H7 (cell line): Measurements from ENCODE around the gene FCGR2B. TPM values are rescaled to one million over a fixed set of nuclear protein-coding genes. Genes with fewer than 3 reads are reported as not detected.
"Not testable (repeated sequence)": the region's sequence is repeated elsewhere in the genome, so short reads cannot be mapped to it uniquely, and the experiment has no call there.

Experiments used
- DNase-seq: peaks from one replicate; pipeline ENCODE4 v3.0.0; 2012
- H3K27me3 ChIP-seq: 2 replicates; pipeline ENCODE4 v1.6.0; 2011; ENCODE audit warnings: mild to moderate bottlenecking, low read length; ENCODE audit not compliant: control insufficient read depth, insufficient read depth
- H3K36me3 ChIP-seq: replicated peaks from 2 replicates; pipeline ENCODE4 v1.5.1; 2011; ENCODE audit warnings: low read length; ENCODE audit not compliant: control insufficient read depth, insufficient read depth
- H3K4me3 ChIP-seq: 2 replicates; pipeline ENCODE4 v1.5.1; 2011; ENCODE audit warnings: low read depth, mild to moderate bottlenecking, control low read depth, low read length, moderate library complexity; ENCODE audit not compliant: insufficient read depth
- total RNA-seq: library from RNA; depleted of rRNA; stranded (reverse); fragments of >200 nt; shearing (Covaris generic); gene quantifications from 2 replicates; pipeline ENCODE4 v1.2.3, GENCODE V29; 2014

FCGR2B gene
- total RNA-seq, 1 experiment from 2014 or later, result not detected

DNA sequence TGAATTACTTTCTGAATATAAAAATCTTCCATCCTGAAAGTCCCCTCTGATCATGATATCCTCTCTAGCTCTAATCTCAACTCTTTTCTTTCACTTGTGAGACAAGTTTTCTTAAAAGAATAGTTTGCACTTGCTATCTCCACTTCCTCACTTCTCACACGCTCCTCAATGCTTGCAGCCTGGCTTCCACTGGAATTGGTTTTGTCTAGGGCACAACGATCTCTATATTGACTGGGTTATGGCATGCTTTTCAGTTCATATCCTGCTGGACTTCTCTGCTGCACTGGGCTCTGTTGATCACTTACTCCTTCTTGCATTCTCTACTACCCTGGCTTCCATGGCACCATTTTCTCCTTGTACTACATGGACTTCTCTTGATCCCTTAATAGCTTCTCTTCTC is 44.6 kb downstream of the FCGR2B start:
- Histone ChIP-seq H3K27me3 (no peaks in the 10 kb centered on the region; the same call in 1 of the 2 replicates), H3K4me3 (no peak overlapping the region), H3K36me3 (no peaks in the 10 kb centered on the region)
- no peak for DNase-seq

- Histone ChIP-seq H3K4me3 (no peak overlapping the region), H3K27me3 (no peaks in the 10 kb centered on the region; the same call in 1 of the 2 replicates), H3K36me3 (no peaks in the 10 kb centered on the region)
- DNase-seq, result no peak
Measured at GRCh38 chr1:161709373-161709772, 46.4 kb downstream of the FCGR2B start.

DNA sequence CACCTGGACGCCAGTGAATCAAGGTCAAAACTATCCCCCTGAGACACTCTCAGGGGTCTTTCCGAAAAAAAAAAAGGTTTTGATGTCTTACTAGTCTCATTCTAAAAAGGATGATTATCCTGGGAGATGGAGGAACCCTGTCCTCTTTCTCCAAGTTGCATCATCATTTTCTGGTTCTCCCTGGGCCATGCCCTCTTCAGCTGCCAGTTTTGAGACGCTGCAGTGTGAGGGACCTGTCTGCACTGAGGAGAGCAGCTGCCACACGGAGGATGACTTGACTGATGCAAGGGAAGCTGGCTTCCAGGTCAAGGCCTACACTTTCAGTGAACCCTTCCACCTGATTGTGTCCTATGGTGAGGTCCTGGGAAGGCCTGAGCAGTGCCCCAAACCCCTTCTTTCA is 47.6 kb downstream of the FCGR2B start:
- H3K4me3 ChIP-seq, result no peak overlapping the region
- no peak for DNase-seq
- no peaks in the 10 kb centered on the region; the same call in 1 of the 2 replicates for H3K27me3 ChIP-seq
- no peaks in the 10 kb centered on the region for H3K36me3 ChIP-seq

DNA sequence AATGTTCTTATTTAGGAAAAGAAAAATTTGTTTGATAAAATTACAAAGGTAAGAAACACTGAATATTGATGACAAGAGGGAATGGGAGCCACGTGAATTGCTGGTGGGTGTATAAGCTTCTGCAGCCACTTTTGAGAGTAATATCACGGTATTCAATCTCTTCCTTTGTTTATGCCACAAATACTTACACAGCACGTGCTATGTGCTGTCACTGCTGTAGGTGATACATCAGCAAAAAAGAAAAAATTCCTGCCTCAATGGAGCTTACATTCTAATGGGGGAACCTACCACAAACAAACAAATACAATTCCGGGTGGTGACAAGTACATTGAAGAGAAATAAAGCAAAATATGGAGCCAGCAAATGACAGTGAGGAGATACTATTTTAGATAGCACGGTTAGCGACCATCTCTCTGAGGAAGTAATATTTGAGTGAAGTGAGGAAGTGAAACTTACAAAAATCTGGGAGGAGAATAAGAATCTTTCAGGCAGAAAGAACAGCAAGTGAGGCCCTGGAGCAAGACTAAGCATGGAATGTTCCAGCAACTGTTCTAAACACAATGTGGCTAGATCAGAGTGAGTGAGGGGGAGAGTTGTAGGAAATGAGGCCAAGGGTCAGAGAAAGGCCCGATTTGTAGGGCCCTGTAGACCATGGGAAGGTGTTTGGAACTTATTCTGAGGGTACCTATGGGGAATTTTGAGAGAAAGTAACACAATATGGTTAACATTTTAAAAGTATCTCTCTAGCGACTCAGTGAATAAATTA is 55.8 kb downstream of the FCGR2B start:
- Histone ChIP-seq H3K36me3 (no peaks in the 10 kb centered on the region), H3K4me3 (no peak overlapping the region), H3K27me3 (peaks cover 13% of the 10 kb centered on the region; the same call in 1 of the 2 replicates)
- no peak for DNase-seq

DNA sequence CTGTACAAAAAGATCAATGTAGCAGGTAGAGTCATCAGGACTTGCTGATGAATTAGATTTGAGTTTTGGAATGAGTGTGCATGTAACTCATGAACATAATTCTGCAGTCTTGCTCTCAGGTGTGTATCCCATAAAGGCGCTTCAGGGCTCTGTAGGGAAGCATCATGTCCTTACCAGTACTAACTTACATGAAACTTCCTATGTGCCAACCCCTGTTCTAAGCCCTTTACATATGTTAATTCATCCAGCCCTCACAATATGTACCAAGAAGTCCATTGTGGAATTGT is 56.3 kb downstream of the FCGR2B start:
- H3K27me3 ChIP-seq, result peaks cover 13% of the 10 kb centered on the region; the same call in 1 of the 2 replicates

DNA sequence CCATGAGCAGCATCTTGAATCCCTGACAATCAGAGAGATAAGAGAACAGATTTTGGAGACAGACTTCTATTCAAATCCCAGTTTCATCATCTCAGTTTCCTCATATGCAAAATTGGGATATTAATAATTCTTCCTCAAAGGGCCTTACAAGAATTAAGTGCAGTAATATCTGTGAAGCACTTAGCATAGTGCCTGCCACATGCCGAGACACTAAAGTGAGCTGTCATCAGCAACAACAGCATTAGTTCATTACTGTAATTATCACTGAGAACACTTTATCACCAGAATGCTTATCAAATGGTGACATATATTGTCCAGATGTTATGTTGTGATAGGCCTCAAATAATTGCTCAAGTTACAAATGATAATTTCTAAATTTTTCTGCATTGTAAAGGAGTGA is 57.5 kb downstream of the FCGR2B start:
- Histone ChIP-seq H3K36me3 (no peaks in the 10 kb centered on the region), H3K4me3 (no peak overlapping the region), H3K27me3 (peaks cover 25% of the 10 kb centered on the region)
- DNase-seq, result no peak

More for the DNA sequence above, 56.3 kb downstream of the FCGR2B start:
- no peaks in the 10 kb centered on the region for H3K36me3 ChIP-seq
- DNase-seq, result no peak
- H3K4me3 ChIP-seq, result no peak overlapping the region

DNA sequence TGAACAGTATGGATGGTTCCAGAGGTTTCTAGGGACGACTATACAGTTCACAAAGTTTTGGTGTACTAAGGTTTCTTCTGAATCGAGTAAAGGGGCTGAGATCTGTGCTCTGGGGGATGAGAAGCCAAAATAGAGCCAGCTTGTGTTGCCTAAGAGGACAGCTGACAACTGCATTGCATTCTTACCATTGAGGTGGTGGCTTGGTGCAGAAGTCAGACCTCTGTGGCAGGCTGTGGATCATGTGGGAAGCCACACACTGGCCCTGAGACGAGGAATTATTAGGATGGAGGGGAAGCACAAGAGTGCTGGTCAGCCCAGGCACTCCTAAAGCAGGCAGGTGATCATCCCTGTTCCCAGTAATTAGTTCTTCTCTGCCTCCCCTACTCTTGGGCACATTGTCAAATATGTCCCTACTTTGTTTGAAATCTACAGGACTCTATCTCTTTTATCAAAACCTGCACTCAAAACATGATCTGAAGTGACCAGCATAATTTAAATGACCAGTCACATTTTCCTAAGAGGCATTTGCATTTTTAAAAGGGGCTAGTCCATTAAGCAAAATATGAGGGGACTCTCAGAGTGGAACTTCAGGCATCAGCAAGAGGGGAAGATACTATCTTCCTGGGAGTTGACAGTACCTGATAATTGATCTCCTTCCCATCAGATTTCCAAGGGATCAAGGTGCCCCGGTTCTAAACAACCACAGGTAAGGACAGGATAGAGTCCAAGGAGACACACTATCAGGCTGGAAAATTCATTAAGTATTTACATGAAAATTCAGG is 58.2 kb downstream of the FCGR2B start, which contains the start of gene FCRLB:
TSS of gene FCRLB (plus strand) at position 589 of the 782 bp plus-strand sequence. CDS start 1,129 bp downstream, outside the sequence.
- Histone ChIP-seq H3K27me3 (peaks cover 29% of the 10 kb centered on the region), H3K4me3 (no peak within 1 kb of the TSS), H3K36me3 (no peaks in the 10 kb centered on the region)
- DNase-seq, result no peak

DNA sequence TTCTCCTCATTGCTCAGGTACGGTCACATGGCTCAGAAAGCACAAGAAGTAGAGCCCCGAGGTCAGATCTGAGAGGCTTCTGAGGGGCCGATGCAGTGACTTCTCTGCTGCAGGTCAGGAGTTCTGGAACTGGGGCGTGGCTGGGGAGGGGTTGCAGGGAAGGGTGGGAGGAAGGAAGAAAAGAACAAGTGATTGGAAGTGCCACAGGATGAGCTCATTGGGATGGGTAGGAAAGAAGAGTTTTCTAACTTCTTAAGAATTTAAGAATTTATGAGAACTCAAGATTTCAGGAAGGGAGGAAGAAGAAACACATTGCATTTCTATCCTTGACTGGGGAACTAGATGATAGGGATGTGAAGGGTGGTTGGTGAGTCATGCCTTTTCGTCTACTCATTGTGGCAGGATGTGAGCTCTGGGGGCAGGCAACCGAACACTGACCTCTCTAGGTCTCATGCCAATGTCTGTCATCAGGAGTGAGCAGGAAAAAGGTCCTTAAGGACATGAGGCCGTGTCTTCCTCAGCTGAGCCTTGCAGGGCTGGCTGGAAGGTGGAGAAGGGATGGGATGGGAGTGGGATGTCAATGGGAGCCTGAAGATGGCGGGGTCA is 58.9 kb downstream of the FCGR2B start:
- Histone ChIP-seq H3K4me3 (no peak overlapping the region), H3K36me3 (no peaks in the 10 kb centered on the region), H3K27me3 (peaks cover 36% of the 10 kb centered on the region)
- DNase-seq, result no peak

DNA sequence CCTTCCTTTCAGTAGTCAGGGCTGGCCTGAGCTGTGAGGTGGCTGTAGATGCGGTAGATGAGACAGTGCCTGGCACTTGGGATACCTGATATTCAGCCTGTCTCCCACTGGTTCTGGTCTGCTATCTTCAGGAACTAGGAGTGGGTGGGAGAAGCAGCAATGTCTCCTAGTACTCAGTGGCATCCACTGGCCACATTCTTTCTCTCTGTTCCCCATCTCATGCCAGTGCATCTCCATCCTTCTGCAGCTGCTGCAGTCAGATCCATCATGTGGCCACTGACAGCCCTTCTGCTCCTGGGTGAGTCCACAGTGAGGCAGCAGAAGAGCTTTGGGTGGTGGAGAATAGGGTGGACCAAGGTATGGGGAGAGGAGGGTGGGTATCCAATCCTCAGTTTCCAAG is 59.5 kb downstream of the FCGR2B start:
- Histone ChIP-seq H3K27me3 (peaks cover 40% of the 10 kb centered on the region), H3K4me3 (no peak overlapping the region), H3K36me3 (no peaks in the 10 kb centered on the region)
- no peak for DNase-seq

- DNase-seq, result no peak
- peaks cover 44% of the 10 kb centered on the region for H3K27me3 ChIP-seq
- no peaks in the 10 kb centered on the region for H3K36me3 ChIP-seq
- H3K4me3 ChIP-seq, result no peak overlapping the region
Measured at GRCh38 chr1:161723459-161724141, 60.7 kb downstream of the FCGR2B start.

- not testable (repeated sequence) for DNase-seq, H3K36me3 ChIP-seq
- Histone ChIP-seq H3K27me3 (peaks cover 47% of the 10 kb centered on the region), H3K4me3 (peak overlapping the region; percentile 99)
Measured at GRCh38 chr1:161725258-161725907, 62.4 kb downstream of the FCGR2B start.

- peaks cover 50% of the 10 kb centered on the region for H3K27me3 ChIP-seq
- peak; percentile 72 for DNase-seq
- no peaks in the 10 kb centered on the region for H3K36me3 ChIP-seq
- H3K4me3 ChIP-seq, result peak overlapping the region; percentile 99
Measured at GRCh38 chr1:161725908-161726472, 63.0 kb downstream of the FCGR2B start.

DNA sequence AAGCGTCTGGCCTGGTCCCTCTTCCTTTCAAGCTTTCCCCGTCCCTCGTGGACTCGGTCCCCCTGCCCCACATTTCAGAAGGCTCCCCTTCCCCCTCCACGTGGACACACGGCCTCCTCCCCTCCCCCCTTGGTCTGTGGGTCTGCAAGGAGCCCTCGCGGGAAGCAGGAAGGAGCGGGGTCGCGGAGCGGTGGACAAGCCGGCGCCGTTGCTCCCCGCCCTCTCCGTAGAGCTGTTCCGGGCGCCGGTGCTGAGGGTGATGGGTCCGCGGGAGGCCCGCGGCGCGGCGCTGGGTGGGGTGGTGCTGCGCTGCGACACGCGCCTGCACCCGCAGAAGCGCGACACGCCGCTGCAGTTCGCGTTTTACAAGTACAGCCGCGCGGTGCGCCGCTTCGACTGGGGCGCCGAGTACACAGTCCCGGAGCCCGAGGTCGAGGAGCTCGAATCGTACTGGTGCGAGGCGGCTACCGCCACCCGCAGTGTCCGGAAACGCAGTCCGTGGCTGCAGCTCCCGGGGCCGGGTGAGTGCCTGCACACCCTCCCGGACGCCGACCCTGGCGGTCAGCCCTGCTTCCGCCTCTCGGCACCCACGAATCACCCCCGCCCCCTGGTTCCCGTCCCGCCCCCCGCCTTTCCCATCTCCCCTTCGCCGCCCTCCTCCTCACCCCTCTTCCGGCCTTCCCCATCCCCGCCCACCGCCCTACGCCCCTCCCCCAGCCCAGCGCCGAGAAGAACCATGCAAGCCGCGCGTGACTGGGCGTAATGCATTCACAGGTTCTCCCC is 63.7 kb downstream of the FCGR2B start:
- no peaks in the 10 kb centered on the region for H3K36me3 ChIP-seq
- peaks cover 50% of the 10 kb centered on the region for H3K27me3 ChIP-seq
- peak overlapping the region; percentile 99 for H3K4me3 ChIP-seq
- DNase-seq, result peak; percentile 95
